ENCODE results near the gene MICALL1.
A peak's percentile ranks its signal among the peaks of the same experiment; 100 is the strongest.
"Not testable (repeated sequence)": the region's sequence is repeated elsewhere in the genome, so short reads cannot be mapped to it uniquely, and the experiment has no call there.

The MICALL1 gene

DNA sequence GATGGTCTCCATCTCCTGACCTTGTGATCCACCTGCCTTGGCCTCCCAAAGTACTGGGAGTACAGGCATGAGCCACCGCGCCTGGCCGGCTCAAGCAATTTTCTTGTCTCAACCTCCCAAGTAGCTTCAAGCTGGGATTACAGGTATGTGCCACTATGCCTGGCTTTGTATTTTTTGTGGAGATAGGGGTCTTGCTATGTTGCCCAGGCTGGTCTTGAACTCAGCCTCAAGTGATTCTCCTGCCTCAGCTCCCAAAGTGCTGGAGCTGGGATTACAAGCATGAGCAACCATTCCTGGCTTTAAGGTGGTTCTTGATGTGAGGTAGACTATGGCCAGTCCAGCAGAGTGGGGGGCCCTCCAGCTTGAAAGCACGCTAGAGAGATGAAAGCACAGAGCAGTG lies 55.0 kb downstream of the MICALL1 start:
- Mint-ChIP-seq H3K27ac (ENCODE audit: low read depth) (peak overlapping the region; percentile 48), H3K36me3 (ENCODE audit: insufficient read depth) (peaks cover 60% of the 10 kb centered on the region), H3K4me3 (no peak overlapping the region), H3K27me3 (no peaks in the 10 kb centered on the region), H3K9me3 (no peaks in the 10 kb centered on the region), H3K4me1 (peaks cover 37% of the 10 kb centered on the region)
- ATAC-seq (replicated peaks; ENCODE audit: extremely low read depth, poor library complexity, severe bottlenecking), result no peak
- no peak for DNase-seq (ENCODE audit: low spot score in 2 of 2)

DNA sequence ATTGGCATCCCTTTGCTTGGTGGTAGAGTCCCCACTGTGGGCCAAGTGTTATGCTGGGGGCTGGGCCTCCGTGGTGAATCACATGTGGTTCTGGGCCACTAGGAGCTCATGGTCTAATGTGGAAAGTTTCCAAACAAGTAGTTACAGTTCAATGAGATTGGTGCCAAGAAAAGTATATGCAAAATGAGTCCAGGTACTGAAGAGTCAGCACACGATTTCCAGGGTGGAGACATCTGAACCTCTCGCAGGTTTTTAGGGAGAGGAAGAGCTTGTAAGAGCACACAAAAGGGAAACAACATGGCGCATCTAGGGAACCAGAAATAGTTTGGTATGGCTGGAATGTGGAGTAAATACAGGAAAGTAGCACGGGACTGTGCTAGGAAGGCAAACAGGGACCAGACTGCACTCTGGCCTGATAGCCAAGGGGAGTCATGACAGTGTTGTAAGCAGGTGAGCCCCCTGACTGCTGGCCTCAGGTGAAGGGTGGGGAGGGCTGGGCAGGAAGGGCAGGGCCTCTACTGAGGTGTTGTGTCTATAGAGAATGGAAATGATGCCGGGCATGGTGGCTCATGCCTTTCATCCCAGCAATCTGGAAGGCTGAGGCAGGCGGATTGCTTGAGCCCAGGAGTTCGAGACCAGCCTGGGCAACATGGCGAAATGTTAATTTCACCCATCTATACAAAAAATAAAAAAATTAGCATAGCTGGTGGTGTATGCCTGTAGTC lies 60.0 kb downstream of the MICALL1 start:
- Mint-ChIP-seq H3K27ac (ENCODE audit: low read depth) (no peak overlapping the region), H3K27me3 (no peaks in the 10 kb centered on the region)

GRCh38 chr22:37967147-37967546 lies 61.0 kb downstream of the MICALL1 start:
- Mint-ChIP-seq H3K9me3 (no peaks in the 10 kb centered on the region), H3K4me3 (no peak overlapping the region), H3K27me3 (no peaks in the 10 kb centered on the region), H3K36me3 (ENCODE audit: insufficient read depth) (peaks cover 30% of the 10 kb centered on the region), H3K27ac (ENCODE audit: low read depth) (no peak overlapping the region), H3K4me1 (no peaks in the 10 kb centered on the region)
- ATAC-seq (replicated peaks; ENCODE audit: extremely low read depth, poor library complexity, severe bottlenecking), result no peak
- no peak for DNase-seq (ENCODE audit: low spot score in 2 of 2)

More for the DNA sequence above, 60.0 kb downstream of the MICALL1 start:
- Mint-ChIP-seq H3K4me1 (peaks cover 8% of the 10 kb centered on the region), H3K9me3 (no peaks in the 10 kb centered on the region), H3K4me3 (no peak overlapping the region), H3K36me3 (ENCODE audit: insufficient read depth) (peaks cover 40% of the 10 kb centered on the region)
- ATAC-seq (replicated peaks; ENCODE audit: extremely low read depth, poor library complexity, severe bottlenecking), result no peak
- DNase-seq (ENCODE audit: low spot score in 2 of 2), result no peak

DNA sequence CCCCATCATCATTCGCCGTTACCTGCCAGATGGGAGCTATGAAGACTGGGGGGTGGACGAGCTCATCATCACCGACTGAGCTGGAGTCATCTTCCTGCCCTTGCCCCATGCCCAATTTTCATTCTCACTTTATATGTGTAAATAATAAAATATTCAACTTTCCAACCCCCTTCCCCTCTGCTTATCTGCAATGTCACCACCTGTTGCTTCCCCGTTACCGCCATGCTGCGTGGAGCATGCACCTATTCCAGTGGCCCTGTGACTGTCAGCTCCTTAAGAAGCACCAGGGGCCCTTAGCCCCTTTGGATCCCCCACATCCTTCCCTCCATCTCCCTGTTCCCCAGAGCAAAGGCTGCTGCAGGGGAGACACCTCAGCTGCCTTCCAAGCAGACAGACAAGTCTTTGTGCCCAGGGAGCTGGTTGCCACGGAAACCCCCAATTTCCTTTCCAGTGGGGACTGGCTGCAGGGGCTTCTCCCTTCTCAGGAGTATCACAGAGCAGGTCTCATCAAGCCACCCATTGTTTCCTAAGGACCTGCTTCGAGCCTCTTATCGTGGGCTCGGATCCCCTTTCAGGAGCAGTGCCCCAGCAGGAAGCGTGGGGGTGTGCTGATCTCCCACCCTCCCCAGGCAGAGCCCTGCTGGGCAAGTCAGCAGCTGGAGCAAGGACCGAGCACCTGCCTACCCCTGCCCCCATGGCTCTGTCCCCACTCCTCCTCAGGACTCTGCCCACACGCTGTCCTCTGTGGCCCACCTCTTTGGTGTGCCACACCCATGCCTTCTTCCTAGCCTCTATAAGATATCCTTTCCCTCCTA lies 61.7 kb downstream of the MICALL1 start:
- no peaks in the 10 kb centered on the region for H3K4me1 Mint-ChIP-seq
- ATAC-seq (replicated peaks; ENCODE audit: extremely low read depth, poor library complexity, severe bottlenecking) (no peak), DNase-seq (ENCODE audit: low spot score in 2 of 2) (no peak)
- H3K4me3 Mint-ChIP-seq, result no peak overlapping the region
- H3K36me3 Mint-ChIP-seq (ENCODE audit: insufficient read depth), result peaks cover 25% of the 10 kb centered on the region
- no peaks in the 10 kb centered on the region for H3K27me3 Mint-ChIP-seq
- H3K27ac Mint-ChIP-seq (ENCODE audit: low read depth), result no peak overlapping the region
- H3K9me3 Mint-ChIP-seq, result no peaks in the 10 kb centered on the region

DNA sequence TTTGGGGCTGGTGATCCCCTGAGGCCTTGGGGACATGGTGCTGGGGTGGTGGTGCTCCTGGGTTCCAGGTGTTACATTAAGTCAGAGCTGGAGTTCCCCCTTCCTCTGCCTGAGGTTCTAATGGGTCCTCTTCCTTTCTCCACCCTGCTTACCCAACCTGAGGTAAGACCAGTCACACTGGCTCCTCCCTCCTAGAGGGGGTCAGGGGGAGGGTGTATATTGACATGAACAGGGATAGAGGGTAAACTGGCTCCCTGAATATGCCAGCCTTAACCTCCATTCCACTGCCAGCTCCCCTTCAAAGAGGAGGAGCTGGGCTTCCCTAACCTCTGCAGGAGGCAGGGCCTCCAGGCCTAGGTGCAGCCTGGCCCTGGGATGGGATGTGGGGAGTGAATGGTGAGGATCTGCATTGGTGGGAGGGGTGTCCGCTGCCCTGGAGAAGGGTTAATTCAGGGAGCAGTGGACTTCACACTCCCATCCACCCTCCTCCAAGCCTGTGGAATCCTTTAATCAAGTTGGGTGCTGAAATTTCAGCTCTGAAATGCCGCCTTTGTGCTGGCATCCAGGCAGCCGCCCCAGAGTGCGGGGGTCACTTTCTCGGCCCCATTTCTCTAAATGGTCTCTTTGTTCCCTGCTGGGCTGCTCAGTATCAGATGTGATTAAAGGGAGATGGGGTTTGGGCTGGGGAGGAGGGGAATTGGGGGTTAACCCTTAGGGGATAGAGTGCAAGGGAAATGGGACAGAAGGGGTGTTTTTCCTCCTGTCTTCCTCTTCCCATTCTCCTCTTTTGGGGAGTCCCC lies 62.6 kb downstream of the MICALL1 start:
- Mint-ChIP-seq H3K4me1 (no peaks in the 10 kb centered on the region), H3K36me3 (ENCODE audit: insufficient read depth) (peaks cover 19% of the 10 kb centered on the region), H3K27me3 (no peaks in the 10 kb centered on the region), H3K4me3 (no peak overlapping the region), H3K27ac (ENCODE audit: low read depth) (no peak overlapping the region), H3K9me3 (no peaks in the 10 kb centered on the region)
- DNase-seq (ENCODE audit: low spot score in 2 of 2) (no peak), ATAC-seq (replicated peaks; ENCODE audit: extremely low read depth, poor library complexity, severe bottlenecking) (no peak)

- H3K4me3 Mint-ChIP-seq, result no peak overlapping the region
- ATAC-seq (replicated peaks; ENCODE audit: extremely low read depth, poor library complexity, severe bottlenecking) (no peak), DNase-seq (ENCODE audit: low spot score in 2 of 2) (no peak)
- H3K27ac Mint-ChIP-seq (ENCODE audit: low read depth), result peak overlapping the region; percentile 16
- no peaks in the 10 kb centered on the region for H3K9me3 Mint-ChIP-seq
- H3K4me1 Mint-ChIP-seq, result peaks cover 9% of the 10 kb centered on the region
- H3K27me3 Mint-ChIP-seq, result no peaks in the 10 kb centered on the region
- peaks cover 19% of the 10 kb centered on the region for H3K36me3 Mint-ChIP-seq (ENCODE audit: insufficient read depth)
Observed at GRCh38 chr22:37970864-37971263, 64.8 kb downstream of the MICALL1 start.

- H3K36me3 Mint-ChIP-seq (ENCODE audit: insufficient read depth), result peaks cover 17% of the 10 kb centered on the region
- peaks cover 9% of the 10 kb centered on the region for H3K4me1 Mint-ChIP-seq
- H3K27ac Mint-ChIP-seq (ENCODE audit: low read depth), result no peak overlapping the region
- no peak overlapping the region for H3K4me3 Mint-ChIP-seq
- no peak for ATAC-seq (replicated peaks; ENCODE audit: extremely low read depth, poor library complexity, severe bottlenecking)
- H3K9me3 Mint-ChIP-seq, result no peaks in the 10 kb centered on the region
- H3K27me3 Mint-ChIP-seq, result no peaks in the 10 kb centered on the region
- DNase-seq (ENCODE audit: low spot score in 2 of 2), result no peak
Observed at GRCh38 chr22:37971475-37972434, 65.7 kb downstream of the MICALL1 start.

GRCh38 chr22:37972527-37972926 lies 66.4 kb downstream of the MICALL1 start:
- no peak for DNase-seq (ENCODE audit: low spot score in 2 of 2)
- peaks cover 11% of the 10 kb centered on the region for H3K36me3 Mint-ChIP-seq (ENCODE audit: insufficient read depth)
- no peaks in the 10 kb centered on the region for H3K9me3 Mint-ChIP-seq
- no peaks in the 10 kb centered on the region for H3K27me3 Mint-ChIP-seq
- peaks cover 9% of the 10 kb centered on the region for H3K4me1 Mint-ChIP-seq
- ATAC-seq (replicated peaks; ENCODE audit: extremely low read depth, poor library complexity, severe bottlenecking), result no peak
- H3K27ac Mint-ChIP-seq (ENCODE audit: low read depth), result no peak overlapping the region
- no peak overlapping the region for H3K4me3 Mint-ChIP-seq

- no peak overlapping the region for H3K4me3 Mint-ChIP-seq
- no peaks in the 10 kb centered on the region for H3K9me3 Mint-ChIP-seq
- ATAC-seq (replicated peaks; ENCODE audit: extremely low read depth, poor library complexity, severe bottlenecking) (no peak), DNase-seq (ENCODE audit: low spot score in 2 of 2) (no peak)
- H3K27me3 Mint-ChIP-seq, result no peaks in the 10 kb centered on the region
- H3K4me1 Mint-ChIP-seq, result peaks cover 9% of the 10 kb centered on the region
- H3K27ac Mint-ChIP-seq (ENCODE audit: low read depth), result no peak overlapping the region
- H3K36me3 Mint-ChIP-seq (ENCODE audit: insufficient read depth), result peaks cover 5% of the 10 kb centered on the region
Observed at GRCh38 chr22:37973271-37974170, 67.4 kb downstream of the MICALL1 start.

GRCh38 chr22:37975153-37975552 lies 69.1 kb downstream of the MICALL1 start:
- no peak for ATAC-seq (replicated peaks; ENCODE audit: extremely low read depth, poor library complexity, severe bottlenecking)
- Mint-ChIP-seq H3K27ac (ENCODE audit: low read depth) (peak overlapping the region; percentile 18), H3K4me1 (peaks cover 9% of the 10 kb centered on the region), H3K27me3 (no peaks in the 10 kb centered on the region), H3K9me3 (no peaks in the 10 kb centered on the region), H3K4me3 (no peak overlapping the region), H3K36me3 (ENCODE audit: insufficient read depth) (peaks cover 2% of the 10 kb centered on the region)
- no peak for DNase-seq (ENCODE audit: low spot score in 2 of 2)

GRCh38 chr22:37976022-37976421 lies 69.9 kb downstream of the MICALL1 start:
- not testable (repeated sequence) for H3K27ac Mint-ChIP-seq (ENCODE audit: low read depth); H3K4me3 Mint-ChIP-seq; DNase-seq (ENCODE audit: low spot score in 2 of 2); ATAC-seq (replicated peaks; ENCODE audit: extremely low read depth, poor library complexity, severe bottlenecking); H3K4me1 Mint-ChIP-seq; H3K9me3 Mint-ChIP-seq; H3K27me3 Mint-ChIP-seq; H3K36me3 Mint-ChIP-seq (ENCODE audit: insufficient read depth)

Measured in central memory CD8-positive, alpha-beta T cell (primary cell).